H1 (cell line): Measurements from ENCODE around the gene KCNH8. TPM values are rescaled to one million over a fixed set of nuclear protein-coding genes. Genes with fewer than 3 reads are reported as not detected.

Experiments used
- BRCA1 ChIP-seq: IDR thresholded peaks from 2 replicates; pipeline ENCODE4 v1.6.1; 2012; ENCODE audit warnings: low read depth, low read length, improper control_type of control experiment
- CHD1 ChIP-seq: IDR thresholded peaks from 2 replicates; pipeline ENCODE4 v1.6.1; 2012; ENCODE audit warnings: low read depth, low read length, improper control_type of control experiment
- CREB1 ChIP-seq: IDR thresholded peaks from 2 replicates; pipeline ENCODE4 v1.6.1; 2012; ENCODE audit warnings: inconsistent platforms
- E2F6 ChIP-seq: IDR thresholded peaks from 2 replicates; pipeline ENCODE4 v1.6.1; 2012; ENCODE audit warnings: inconsistent platforms
- EP300 ChIP-seq, 2 experiments: IDR thresholded peaks; 1 replicate in 1 of 2; 2 replicates in 1 of 2; pipeline ENCODE4 v1.6.1; 2011 to 2012; ENCODE audit warnings: low read depth in 2 of 2, low read length in 2 of 2, mild to moderate bottlenecking in 2 of 2, borderline replicate concordance in 1 of 2, inconsistent platforms in 1 of 2, moderate library complexity in 1 of 2
- GABPA ChIP-seq: IDR thresholded peaks from 2 replicates; pipeline ENCODE4 v1.6.1; 2011; ENCODE audit warnings: mild to moderate bottlenecking, low read length, moderate library complexity, borderline replicate concordance; ENCODE audit not compliant: insufficient read depth
- HDAC6 ChIP-seq: IDR thresholded peaks from one replicate; pipeline ENCODE4 v1.7.1; 2012; ENCODE audit warnings: low read depth, mild to moderate bottlenecking, inconsistent platforms, low read length, moderate library complexity
- MAX ChIP-seq: IDR thresholded peaks from 2 replicates; pipeline ENCODE4 v1.6.1; 2012; ENCODE audit warnings: inconsistent platforms
- NANOG ChIP-seq: IDR thresholded peaks from 2 replicates; pipeline ENCODE4 v1.6.1; 2011; ENCODE audit warnings: low read length, low read depth, mild to moderate bottlenecking, inconsistent platforms; ENCODE audit not compliant: insufficient read depth, poor library complexity, severe bottlenecking
- PHF8 ChIP-seq: fragments of 200-600 bp; sonication (generic); conservative IDR thresholded peaks from 2 replicates; pipeline ENCODE4 v1.7.1; 2012; ENCODE audit warnings: low read depth, mild to moderate bottlenecking, inconsistent platforms, low read length, moderate library complexity
- POLR2A ChIP-seq, 2 experiments: IDR thresholded peaks; 1 replicate in 1 of 2; 2 replicates in 1 of 2; pipeline ENCODE4 v1.6.1; 2011; ENCODE audit warnings: low read depth in 2 of 2, low read length in 2 of 2, mild to moderate bottlenecking in 2 of 2; ENCODE audit errors: control extremely low read depth in 1 of 2
- POLR2AphosphoS5 ChIP-seq: IDR thresholded peaks from 2 replicates; pipeline ENCODE4 v1.6.1; 2011; ENCODE audit warnings: low read depth, low read length
- RXRA ChIP-seq: IDR thresholded peaks from 2 replicates; pipeline ENCODE4 v1.6.1; 2011; ENCODE audit warnings: low read depth, mild to moderate bottlenecking, low read length, moderate library complexity; ENCODE audit not compliant: insufficient read depth
- SAP30 ChIP-seq: fragments of 300-600 bp; sonication (generic); IDR thresholded peaks from 2 replicates; pipeline ENCODE4 v1.7.1; 2012; ENCODE audit warnings: low read length, moderate library complexity, mild to moderate bottlenecking, inconsistent platforms; ENCODE audit not compliant: insufficient read depth, insufficient replicate concordance
- SIN3A ChIP-seq, 2 experiments: IDR thresholded peaks in 1 of 2; conservative IDR thresholded peaks in 1 of 2; 2 replicates each; pipeline ENCODE4 v1.6.1; 2011 to 2012; ENCODE audit warnings: low read length in 2 of 2, improper control_type of control experiment in 1 of 2, low read depth in 1 of 2, mild to moderate bottlenecking in 1 of 2
- SIX5 ChIP-seq: IDR thresholded peaks from 2 replicates; pipeline ENCODE4 v1.6.1; 2011; ENCODE audit warnings: mild to moderate bottlenecking, low read depth, low read length
- SP1 ChIP-seq: IDR thresholded peaks from 2 replicates; pipeline ENCODE4 v1.6.1; 2011; ENCODE audit warnings: low read depth, low read length
- SP2 ChIP-seq: IDR thresholded peaks from 2 replicates; pipeline ENCODE4 v1.6.1; 2012; ENCODE audit warnings: mild to moderate bottlenecking, low read length, inconsistent platforms
- TBP ChIP-seq: IDR thresholded peaks from 2 replicates; pipeline ENCODE4 v1.6.1; 2011; ENCODE audit warnings: low read depth, low read length, improper control_type of control experiment
- TCF12 ChIP-seq: IDR thresholded peaks from 2 replicates; pipeline ENCODE4 v1.6.1; 2011; ENCODE audit warnings: low read depth, mild to moderate bottlenecking, low read length
- YY1 ChIP-seq: IDR thresholded peaks from 2 replicates; pipeline ENCODE4 v1.6.1; 2011; ENCODE audit warnings: low read depth, mild to moderate bottlenecking, low read length
- polyA plus RNA-seq, 7 experiments: library from polyadenylated mRNA; depleted of rRNA in 3 of 7; stranded (reverse) in 5 of 7; unstranded in 2 of 7; fragments of >200 nt in 5 of 7; fragments of 200-250 nt in 2 of 7; gene quantifications; 1 replicate in 5 of 7; 2 replicates in 1 of 7; 4 replicates in 1 of 7; pipeline versions ENCODE4 v1.2.1 to v1.2.3, GENCODE V29; 2011 to 2013; ENCODE audit warnings: missing spikeins in 2 of 7, mixed read lengths in 2 of 7
- total RNA-seq: library from RNA; stranded (reverse); fragmentation: NEBNext Ultra II Directional; extraction: Animal tissue kit (Norgen Biotek cat#: 25700); gene quantifications from 2 replicates; pipeline ENCODE4 v1.2.1, GENCODE V29; 2021

KCNH8 gene
- total and polyA plus RNA-seq, 2 of the 8 experiments (the other 6 are each of a cell fraction or from before 2014, with no cell fraction given) = 2.2 to 2.4 TPM

GRCh38 chr3:19146685-19147650 lies 1.3 kb upstream of the KCNH8 start (continued):
- TF ChIP-seq POLR2AphosphoS5 = peak; percentile 81
- peak in 1 of 2 experiments; percentile 85; a peak in 2 of 4 replicates for TF ChIP-seq SIN3A (conservative IDR thresholded peaks at IDR 0.05 in 1 of 2, IDR thresholded peaks at IDR 0.05 in 1 of 2; ENCODE audit: low read depth in 1 of 2, low read length in 2 of 2)
- TF ChIP-seq TCF12 = peak; percentile 73; the same call in 1 of the 2 replicates
- no peak for TF ChIP-seq GABPA
- TF ChIP-seq RXRA = no peak
- peak; percentile 57 for TF ChIP-seq CREB1
- TF ChIP-seq SIX5 = 0 out of 2 replicates have a peak, but pooled peaks have one; percentile 13
- TF ChIP-seq TBP = peak; percentile 38; the same call in 1 of the 2 replicates
- TF ChIP-seq BRCA1 = no peak
- TF ChIP-seq NANOG = no peak
- peak; percentile 67 to 87 for TF ChIP-seq POLR2A (IDR thresholded peaks at IDR 0.05; ENCODE audit: control extremely low read depth in 1 of 2, low read depth in 2 of 2, low read length in 2 of 2)
- TF ChIP-seq E2F6 = peak; percentile 95
- no peak for TF ChIP-seq SP1
- TF ChIP-seq EP300 (IDR thresholded peaks at IDR 0.05; ENCODE audit: borderline replicate concordance in 1 of 2, low read depth in 2 of 2, low read length in 2 of 2) = no peak; a peak in 1 of 3 replicates
- TF ChIP-seq CHD1 = no peak
- TF ChIP-seq MAX = peak; percentile 70
- TF ChIP-seq SAP30 = peak; percentile 88
- no peak for TF ChIP-seq YY1
- no peak for TF ChIP-seq HDAC6
- peak; percentile 88 for TF ChIP-seq PHF8
- no peak for TF ChIP-seq SP2
